GM19467 (cell line): Measurements from ENCODE around the gene ATXN7L1.
"Not testable (repeated sequence)": the region's sequence is repeated elsewhere in the genome, so short reads cannot be mapped to it uniquely, and the experiment has no call there.

ENCODE experiments used
- ATAC-seq: cut with Tn5 transposase; IDR thresholded peaks from one replicate; pipeline ENCODE4 v1.9.1; 2021; ENCODE audit warnings: mild to moderate bottlenecking, moderate library complexity; ENCODE audit not compliant: unreplicated experiment

Gene ATXN7L1

GRCh38 chr7:105623906-105624305 lies 252.5 kb downstream of the ATXN7L1 start:
- ATAC-seq = no peak

GRCh38 chr7:105623378-105623777 lies 253.0 kb downstream of the ATXN7L1 start:
- ATAC-seq = no peak

GRCh38 chr7:105622106-105622731 lies 254.2 kb downstream of the ATXN7L1 start:
- ATAC-seq = no peak

- ATAC-seq = no peak
Measured at GRCh38 chr7:105621617-105622016, 254.8 kb downstream of the ATXN7L1 start.

- ATAC-seq = no peak
Measured at GRCh38 chr7:105621176-105621575, 255.2 kb downstream of the ATXN7L1 start.

GRCh38 chr7:105619590-105619989 lies 256.8 kb downstream of the ATXN7L1 start:
- ATAC-seq = no peak

- no peak for ATAC-seq
Measured at GRCh38 chr7:105618016-105618296, 258.4 kb downstream of the ATXN7L1 start.

GRCh38 chr7:105617280-105618015 lies 259.0 kb downstream of the ATXN7L1 start:
- ATAC-seq = no peak

- no peak for ATAC-seq
Measured at GRCh38 chr7:105614341-105614840, 262.0 kb downstream of the ATXN7L1 start.

- no peak for ATAC-seq
Measured at GRCh38 chr7:105613611-105614330, 262.6 kb downstream of the ATXN7L1 start.

- no peak for ATAC-seq
Measured at GRCh38 chr7:105612806-105613205, 263.6 kb downstream of the ATXN7L1 start.

- ATAC-seq = no peak
Measured at GRCh38 chr7:105611856-105612775, 264.3 kb downstream of the ATXN7L1 start.

GRCh38 chr7:105610165-105610930 lies 266.1 kb downstream of the ATXN7L1 start:
- no peak for ATAC-seq

- ATAC-seq = no peak
Measured at GRCh38 chr7:105602325-105603305, 273.8 kb downstream of the ATXN7L1 start.

GRCh38 chr7:105600720-105601550 lies 275.5 kb downstream of the ATXN7L1 start:
- no peak for ATAC-seq

- no peak for ATAC-seq
Measured at GRCh38 chr7:105599551-105599950, 276.8 kb downstream of the ATXN7L1 start.

- ATAC-seq = not testable (repeated sequence)
Measured at GRCh38 chr7:105599080-105599479, 277.3 kb downstream of the ATXN7L1 start.

- ATAC-seq = no peak
Measured at GRCh38 chr7:105596866-105597265, 279.5 kb downstream of the ATXN7L1 start.
